HCT116 (cell line): ENCODE data around the gene TMEM269. TPM values are rescaled to one million over a fixed set of nuclear protein-coding genes. Genes with fewer than 3 reads are reported as not detected.
A peak's percentile ranks its signal among the peaks of the same experiment; 100 is the strongest.

Source experiments
- ATAC-seq: fragments of 200-7000 bp; cut with Tn5 transposase; 2 replicates; pipeline ENCODE4 v1.9.1; 2020; ENCODE audit warnings: mild to moderate bottlenecking, moderate library complexity
- BruUV-seq: library from RNA; stranded (reverse); fragments of 400-500 nt; replicated peaks from 2 replicates; lab custom pipeline; 2021; lab: Mats Ljungman, UMichigan
- CTCF ChIA-PET: fragments of 300-600 bp; sonication (Branson Sonifier 250); formaldehyde crosslinking; loops from one replicate; lab custom pipeline; 2021; ENCODE audit warnings: antibody characterized with exemption; lab: Charles Lee
- POLR2A ChIA-PET: fragments of 300-600, 350-600 bp; sonication (Branson Sonifier 250); formaldehyde crosslinking; loops from one replicate; lab custom pipeline; 2021; ENCODE audit warnings: antibody characterized with exemption; lab: Charles Lee
- RAD21 ChIA-PET, 2 experiments: fragments of 300-600 bp; sonication (Branson Sonifier 250); formaldehyde crosslinking; loops; one replicate each; lab custom pipeline; 2023; ENCODE audit warnings: low total read pairs in 2 of 2; ENCODE audit not compliant: uncharacterized antibody in 2 of 2, unreplicated experiment in 2 of 2, low non-redundant PET in 1 of 2; lab: Charles Lee
- DNase-seq: peaks from one replicate; pipeline ENCODE4 v3.0.0-alpha.2; 2010; ENCODE audit warnings: low read depth, low spot score
- H2AFZ ChIP-seq: fragments of 200-600 bp; shearing (Covaris generic), sonication (generic); 2 replicates; pipeline ENCODE4 v1.6.1; 2017; ENCODE audit warnings: low read depth, mixed run types, mixed read lengths, antibody characterized with exemption, low read length; ENCODE audit not compliant: poor library complexity, severe bottlenecking
- H3K27ac ChIP-seq: 2 replicates; pipeline ENCODE4 v1.5.1; 2012; ENCODE audit warnings: low read depth, low read length
- H3K27me3 ChIP-seq: fragments of 200-600 bp; sonication (generic); 2 replicates; pipeline ENCODE4 v1.6.1; 2016; ENCODE audit warnings: mixed run types, low read length, mixed read lengths; ENCODE audit not compliant: insufficient read depth
- H3K36me3 ChIP-seq, 2 experiments: fragments of 200-500 bp in 1 of 2; fragments of 200-600 bp in 1 of 2; sonication (Bioruptor generic) in 1 of 2; sonication (generic) in 1 of 2; 2 replicates each; pipeline versions ENCODE4 v1.5.1 to v1.6.1; 2014 to 2016; ENCODE audit warnings: low read length in 2 of 2, inconsistent platforms in 1 of 2, mixed read lengths in 1 of 2, mixed run types in 1 of 2; ENCODE audit not compliant: insufficient read depth in 2 of 2, control insufficient read depth in 1 of 2
- H3K4me1 ChIP-seq, 2 experiments: fragments of 200-600 bp in 1 of 2; sonication (generic) in 1 of 2; 2 replicates each; pipeline versions ENCODE4 v1.5.1 to v1.6.1; 2012 to 2017; ENCODE audit warnings: low read length in 2 of 2, inconsistent platforms in 1 of 2, mild to moderate bottlenecking in 1 of 2, mixed read lengths in 1 of 2, mixed run types in 1 of 2, moderate library complexity in 1 of 2; ENCODE audit not compliant: insufficient read depth in 2 of 2, control insufficient read depth in 1 of 2
- H3K4me2 ChIP-seq: fragments of 200-600 bp; sonication (generic); 2 replicates; pipeline ENCODE4 v1.6.1; 2017; ENCODE audit warnings: mixed run types, low read length, mixed read lengths
- H3K4me3 ChIP-seq, 2 experiments: fragments of 200-600 bp in 1 of 2; sonication (generic) in 1 of 2; replicated peaks in 1 of 2; 2 replicates each; pipeline ENCODE4 v1.5.1; 2011 to 2016; ENCODE audit warnings: low read length in 2 of 2, control low read depth in 1 of 2, low read depth in 1 of 2, mild to moderate bottlenecking in 1 of 2, mixed read lengths in 1 of 2, mixed run types in 1 of 2
- H3K79me2 ChIP-seq: fragments of 200-600 bp; sonication (generic); 2 replicates; pipeline ENCODE4 v1.6.1; 2017; ENCODE audit warnings: mild to moderate bottlenecking, mixed run types, low read length, moderate library complexity, mixed read lengths; ENCODE audit not compliant: insufficient read depth
- H3K9ac ChIP-seq: fragments of 200-600 bp; sonication (generic); 2 replicates; pipeline ENCODE4 v1.6.1; 2016; ENCODE audit warnings: low read length, mixed read lengths
- H3K9me2 ChIP-seq: fragments of 200-600 bp; sonication (generic), shearing (Covaris generic); 2 replicates; pipeline ENCODE4 v1.6.1; 2017; ENCODE audit warnings: mixed run types, mild to moderate bottlenecking, moderate library complexity; ENCODE audit not compliant: insufficient read depth
- H3K9me3 ChIP-seq, 2 experiments: fragments of 200-500 bp in 1 of 2; fragments of 200-600 bp in 1 of 2; sonication (Bioruptor generic) in 1 of 2; sonication (generic) in 1 of 2; 2 replicates each; pipeline ENCODE4 v1.6.1; 2014 to 2017; ENCODE audit warnings: low read length in 2 of 2, mixed read lengths in 2 of 2, inconsistent platforms in 1 of 2, low read depth in 1 of 2, mild to moderate bottlenecking in 1 of 2, mixed run types in 1 of 2, moderate library complexity in 1 of 2; ENCODE audit not compliant: control insufficient read depth in 1 of 2, insufficient read depth in 1 of 2
- H4K20me1 ChIP-seq: fragments of 200-600 bp; sonication (generic), shearing (Covaris generic); 2 replicates; pipeline ENCODE4 v1.6.1; 2017; ENCODE audit warnings: mixed run types, mild to moderate bottlenecking, moderate library complexity; ENCODE audit not compliant: insufficient read depth
- EZH2 ChIP-seq: fragments of 200-600 bp; sonication (generic); IDR thresholded peaks from 2 replicates; pipeline ENCODE4 v1.6.1; 2017; ENCODE audit warnings: antibody characterized with exemption, mixed run types
- EZH2phosphoT487 ChIP-seq: fragments of 200-600 bp; IDR thresholded peaks from 2 replicates; pipeline ENCODE4 v1.6.1; 2018; ENCODE audit warnings: antibody characterized with exemption, borderline replicate concordance
- POLR2AphosphoS5 ChIP-seq: IDR thresholded peaks from 2 replicates; pipeline ENCODE4 v1.6.1; 2011; ENCODE audit warnings: mild to moderate bottlenecking, low read depth, low read length, moderate library complexity
- SRF ChIP-seq: IDR thresholded peaks from 2 replicates; pipeline ENCODE4 v1.6.1; 2012; ENCODE audit warnings: low read depth
- intact Hi-C: fragments of 100-400 bp; cut with micrococcal nuclease; formaldehyde crosslinking; loops from 2 replicates; pipeline ENCODE4 v1.10.0; 2022
- total RNA-seq: library from RNA; stranded (reverse); gene quantifications from one replicate; pipeline ENCODE4 v1.2.1, GENCODE V29; 2021; ENCODE audit not compliant: unreplicated experiment

TMEM269 gene
- total RNA-seq, 1 experiment from 2014 or later = 0.34 TPM

GRCh38 chr1:42762269-42762668 lies 22.5 kb upstream of the TMEM269 start:
- no TSS peak for BruUV-seq
- H3K36me3 ChIP-seq = peaks cover 0 to 7% of the 10 kb centered on the region in 2 experiments; a peak in 2 of 4 replicates
- H3K79me2 ChIP-seq = peaks cover 10% of the 10 kb centered on the region
- no peak for DNase-seq
- H3K4me2 ChIP-seq = no peak overlapping the region
- H2AFZ ChIP-seq = no peak overlapping the region
- no peak overlapping the region for H3K4me3 ChIP-seq
- no peaks in the 10 kb centered on the region; the same call in 1 of the 2 replicates for H4K20me1 ChIP-seq
- no peak overlapping the region for H3K9ac ChIP-seq
- peaks cover 5 to 11% of the 10 kb centered on the region in 2 experiments; a peak in 3 of 4 replicates for H3K4me1 ChIP-seq
- POLR2A ChIA-PET = no interaction called here
- CTCF ChIA-PET = no interaction called here
- H3K27ac ChIP-seq = no peak overlapping the region
- no peak for TF ChIP-seq SRF
- TF ChIP-seq EZH2 = no peak
- TF ChIP-seq EZH2phosphoT487 = no peak
- TF ChIP-seq, all 23 proteins: peak for 0
- Histone ChIP-seq H3K9me2 (no peaks in the 10 kb centered on the region), H3K27me3 (no peaks in the 10 kb centered on the region), H3K9me3 (no peaks in the 10 kb centered on the region)
- ATAC-seq = no peak
- intact Hi-C loops = loop anchor here (10.0 kb wide), 1 partner anchor 1417 kb away; no protein-coding TSS in a partner anchor
- RAD21 ChIA-PET = no interaction called here

GRCh38 chr1:42765269-42765668 lies 19.5 kb upstream of the TMEM269 start:
- Histone ChIP-seq H3K36me3 (peaks cover 0 to 4% of the 10 kb centered on the region in 2 experiments; a peak in 2 of 4 replicates), H3K9me3 (no peaks in the 10 kb centered on the region), H4K20me1 (no peaks in the 10 kb centered on the region; the same call in 1 of the 2 replicates), H3K79me2 (peaks cover 19% of the 10 kb centered on the region), H2AFZ (no peak overlapping the region), H3K27me3 (no peaks in the 10 kb centered on the region), H3K27ac (no peak overlapping the region), H3K9ac (peak overlapping the region; percentile 81; the same call in 1 of the 2 replicates), H3K4me2 (peak overlapping the region; percentile 77), H3K4me3 (peak overlapping the region; percentile 76 to 84), H3K4me1 (peaks cover 11 to 18% of the 10 kb centered on the region in 2 experiments; a peak in 3 of 4 replicates), H3K9me2 (no peaks in the 10 kb centered on the region)
- ChIA-PET RAD21 (interaction anchor here in 1 of 2 experiments (1.1 kb wide), 1 partner anchor 81 kb away, joined by 3 read pairs; the partner anchor contains the start of gene ZNF691), CTCF (interaction anchor here (1.0 to 3.4 kb wide), 6 partner anchors 7 to 592 kb away, joined by 3 to 25 read pairs (median 8); partner anchors contain the start of gene ZNF691), POLR2A (interaction anchor here (1.0 to 1.9 kb wide), 2 partner anchors 83 to 107 kb away, joined by 4 to 5 read pairs; partner anchors contain the start of genes PPIH and YBX1)
- intact Hi-C loops = loop anchor here (10.0 kb wide), 1 partner anchor 1420 kb away; no protein-coding TSS in a partner anchor
- TF ChIP-seq POLR2AphosphoS5 (no peak), SRF (peak; percentile 18; the same call in 1 of the 2 replicates)
- BruUV-seq = TSS peak; percentile 48
- ATAC-seq (no peak), DNase-seq (no peak)
